GM18507 (cell line): ENCODE measurements around the gene XBP1.
"Not testable (repeated sequence)": the region's sequence is repeated elsewhere in the genome, so short reads cannot be mapped to it uniquely, and the experiment has no call there.

Experiments used
- DNase-seq: peaks from one replicate; pipeline ENCODE4 v3.0.0; 2011; ENCODE audit warnings: low read depth; ENCODE audit not compliant: insufficient read length; ENCODE audit errors: extremely low spot score
- FAIRE-seq: peaks from 2 replicates; lab custom pipeline; 2011; peaks lifted over from hg19 to GRCh38; lab: Jason Lieb, UNC

Gene XBP1

DNA sequence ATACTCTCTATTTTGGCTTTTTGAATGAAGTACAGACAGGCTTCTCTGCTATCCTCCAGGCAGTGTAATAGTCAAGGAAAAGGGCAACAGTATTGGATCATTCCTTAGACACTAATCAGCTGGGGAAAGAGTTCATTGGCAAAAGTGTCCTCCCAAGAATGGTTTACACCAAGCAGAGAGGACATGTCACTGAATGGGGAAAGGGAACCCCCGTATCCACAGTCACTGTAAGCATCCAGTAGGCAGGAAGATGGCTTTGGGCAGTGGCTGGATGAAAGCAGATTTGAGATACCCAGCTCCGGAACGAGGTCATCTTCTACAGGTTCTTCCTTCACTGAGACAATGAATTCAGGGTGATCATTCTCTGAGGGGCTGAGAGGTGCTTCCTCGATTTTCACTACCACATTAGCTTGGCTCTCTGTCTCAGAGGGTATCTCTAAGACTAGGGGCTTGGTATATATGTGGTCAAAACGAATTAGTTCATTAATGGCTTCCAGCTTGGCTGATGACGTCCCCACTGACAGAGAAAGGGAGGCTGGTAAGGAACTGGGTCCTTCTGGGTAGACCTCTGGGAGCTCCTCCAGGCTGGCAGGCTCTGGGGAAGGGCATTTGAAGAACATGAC is 5.2 kb downstream of the XBP1 start:
- FAIRE-seq (no peak), DNase-seq (no peak)

DNA sequence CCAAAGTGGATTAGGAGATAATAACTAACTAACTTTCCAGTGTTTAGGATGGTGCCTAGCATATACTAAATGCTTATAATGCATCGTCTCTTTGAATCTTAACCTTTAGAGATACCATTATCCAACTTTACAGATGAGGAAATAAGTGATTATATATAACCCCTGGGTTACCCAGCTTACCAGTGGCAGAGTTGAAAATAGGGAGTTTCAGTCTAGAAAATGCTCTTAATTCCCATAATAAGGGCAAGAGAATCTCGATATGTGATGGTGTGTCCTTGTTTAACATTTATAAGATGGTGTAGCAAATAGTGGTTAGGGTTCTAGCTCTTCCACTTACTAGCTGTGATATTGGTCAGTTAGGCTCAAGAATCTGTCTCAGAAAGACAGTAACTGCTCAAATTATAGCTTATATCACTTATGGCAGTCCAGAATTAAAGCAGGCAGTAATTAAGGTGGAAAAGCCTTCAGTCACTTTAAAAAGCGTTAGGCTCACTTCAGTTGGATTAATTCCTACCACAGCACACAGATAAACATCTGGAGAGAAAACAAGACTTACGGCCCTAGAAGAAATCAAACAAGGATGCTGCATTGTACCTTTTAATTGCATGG is 6.3 kb downstream of the XBP1 start:
- DNase-seq (no peak), FAIRE-seq (no peak)

- FAIRE-seq (no peak), DNase-seq (no peak)
Measured at GRCh38 chr22:28792491-28793383, 7.6 kb downstream of the XBP1 start.

DNA sequence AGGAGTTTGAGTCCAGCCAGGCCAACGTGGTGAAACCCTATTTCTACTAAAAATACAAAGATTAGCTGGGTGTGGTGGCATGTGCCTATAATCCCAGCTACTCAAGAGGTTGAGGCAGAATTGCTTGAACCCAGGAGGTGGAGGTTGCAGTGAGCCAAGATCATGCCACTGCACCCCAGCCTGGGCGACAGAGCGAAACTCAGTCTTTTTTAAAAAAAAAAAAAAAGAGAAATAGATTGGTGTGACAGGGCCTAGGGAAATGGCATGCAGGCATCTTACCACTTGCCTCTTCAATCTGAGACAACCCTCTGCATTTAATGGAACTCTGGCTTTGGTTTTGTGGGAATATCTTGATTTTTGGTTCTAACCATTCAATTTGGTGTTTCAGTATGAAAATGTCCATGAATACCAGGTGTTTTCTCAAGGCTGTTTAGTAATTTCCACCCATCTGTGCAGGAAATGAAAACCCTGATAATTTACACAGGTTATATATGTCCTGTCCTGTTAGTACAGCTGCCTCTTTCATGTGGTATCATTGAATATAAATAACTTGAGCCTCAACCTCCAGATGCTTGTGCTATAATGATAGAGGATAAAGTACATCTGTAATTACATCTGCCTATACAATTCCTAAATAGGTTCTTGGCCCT is 8.4 kb downstream of the XBP1 start:
- DNase-seq (no peak), FAIRE-seq (peak; percentile 88)

DNA sequence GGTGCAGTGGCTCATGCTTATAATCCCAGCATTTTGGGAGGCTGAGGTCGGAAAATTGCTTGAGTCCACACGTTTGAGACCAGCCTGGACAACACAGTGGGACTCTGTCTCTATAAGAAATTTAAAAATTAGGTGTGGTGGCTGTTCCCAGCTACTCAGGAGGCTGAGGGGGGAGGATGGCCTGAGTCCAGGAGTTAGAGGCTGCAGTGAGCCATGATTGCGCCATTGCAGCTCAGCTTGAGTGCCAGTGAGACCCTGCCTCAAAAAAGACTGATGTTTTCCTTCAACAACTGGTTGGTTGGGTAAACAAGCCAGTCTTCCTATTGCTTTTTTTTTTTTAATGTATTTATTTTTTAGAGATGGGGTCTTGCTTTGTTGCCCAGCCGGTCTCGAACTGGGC is 9.2 kb downstream of the XBP1 start:
- DNase-seq, result no peak
- no peak for FAIRE-seq

DNA sequence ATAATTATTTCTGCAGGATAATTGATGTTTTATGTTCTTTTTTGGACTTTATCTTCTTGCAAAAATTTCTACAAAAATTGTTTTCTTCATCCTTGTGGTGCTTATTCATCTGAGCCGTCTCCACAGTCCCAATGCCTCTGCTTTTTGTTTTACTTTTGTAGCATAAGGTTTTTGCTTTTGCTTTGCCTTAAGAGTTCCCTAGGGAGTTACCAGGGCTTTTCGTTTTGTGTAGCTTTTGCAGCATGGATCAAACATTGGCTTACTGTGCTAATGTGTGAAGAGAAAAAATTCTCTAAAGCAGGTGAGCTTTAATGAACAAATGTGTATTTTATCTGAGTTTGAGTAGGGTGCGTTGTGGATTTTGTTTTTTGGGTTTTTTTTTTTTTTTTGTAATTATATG is 11.8 kb downstream of the XBP1 start:
- DNase-seq (no peak), FAIRE-seq (no peak)

DNA sequence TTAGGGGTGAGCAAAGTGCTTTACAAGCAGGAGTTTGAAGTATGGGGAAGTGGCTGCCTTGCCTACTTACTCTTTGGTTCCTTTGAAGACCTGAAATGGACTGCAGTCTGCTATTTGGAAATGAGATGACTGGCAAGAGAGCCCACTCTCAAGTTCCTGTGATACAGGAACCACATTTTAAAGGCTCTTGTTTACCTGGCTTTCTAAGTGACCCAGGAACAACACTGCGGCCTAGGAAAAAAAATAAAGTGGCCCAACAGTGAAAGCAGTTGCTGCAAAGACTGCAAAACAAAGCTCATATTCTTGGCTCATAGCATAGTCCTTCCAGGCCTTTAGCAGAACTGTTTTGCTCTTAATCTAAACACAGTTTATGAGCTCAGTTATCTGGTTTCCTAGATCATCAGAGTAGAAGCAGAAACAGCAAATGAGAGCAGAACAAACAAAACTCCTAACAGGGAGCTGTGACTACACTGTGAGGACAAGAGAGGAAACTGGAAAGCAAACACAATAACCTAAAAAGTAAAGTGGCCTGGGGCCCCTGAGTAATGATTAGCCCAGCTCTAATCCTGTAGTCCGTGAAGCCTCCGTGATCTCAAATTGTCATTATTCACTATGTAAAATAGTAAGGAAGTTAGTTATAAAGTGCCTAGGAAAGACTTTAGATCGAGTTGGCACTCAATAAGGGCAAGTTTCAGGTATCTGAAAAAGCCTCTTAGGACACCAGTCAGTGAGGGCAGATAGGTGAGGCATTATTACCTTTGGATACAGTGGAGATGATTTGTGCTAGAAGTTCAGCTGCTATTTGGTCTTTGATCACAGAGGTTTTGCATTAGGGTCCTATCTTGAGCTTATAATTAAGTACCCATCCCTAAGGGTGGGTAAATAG is 16.3 kb downstream of the XBP1 start:
- FAIRE-seq (peak; percentile 18), DNase-seq (no peak)

DNA sequence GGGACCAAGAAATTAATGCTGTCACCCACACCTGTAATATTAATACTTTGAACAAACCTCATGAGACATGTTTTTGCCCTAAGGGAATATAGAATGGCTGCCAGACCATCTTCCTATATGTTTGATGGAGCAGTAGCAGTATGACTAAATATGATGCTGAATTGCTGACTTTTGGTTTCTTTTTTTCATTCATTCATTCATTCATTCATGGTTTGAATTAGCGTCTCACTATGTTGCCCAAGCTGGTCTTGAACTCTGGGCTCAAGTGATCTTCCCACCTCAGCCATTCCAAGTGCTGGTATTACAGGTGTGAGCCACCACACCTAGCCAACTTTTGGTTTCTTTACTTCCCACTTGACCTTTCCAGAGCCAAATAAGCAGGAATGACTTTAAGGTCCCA is 20.1 kb downstream of the XBP1 start:
- DNase-seq, result no peak
- FAIRE-seq, result no peak

DNA sequence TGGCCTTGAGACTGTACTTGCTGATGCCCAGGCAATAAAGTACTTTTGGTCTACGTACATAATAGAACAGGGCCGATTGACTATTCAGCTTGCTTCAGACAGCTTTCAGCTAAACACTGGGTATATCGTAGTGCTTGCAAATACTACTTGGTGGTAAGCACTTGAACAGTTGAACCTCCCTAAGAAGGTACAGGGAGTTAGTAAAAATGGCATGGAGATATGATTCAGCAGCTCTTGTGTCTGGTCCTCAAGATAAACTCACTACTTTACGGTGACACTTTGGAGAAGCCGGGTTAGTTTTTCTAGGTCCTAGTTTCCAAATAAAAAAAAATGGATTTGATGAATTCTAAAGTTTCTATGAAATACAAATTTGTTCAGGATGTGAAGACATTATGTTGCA is 20.5 kb downstream of the XBP1 start:
- FAIRE-seq, result no peak
- no peak for DNase-seq

DNA sequence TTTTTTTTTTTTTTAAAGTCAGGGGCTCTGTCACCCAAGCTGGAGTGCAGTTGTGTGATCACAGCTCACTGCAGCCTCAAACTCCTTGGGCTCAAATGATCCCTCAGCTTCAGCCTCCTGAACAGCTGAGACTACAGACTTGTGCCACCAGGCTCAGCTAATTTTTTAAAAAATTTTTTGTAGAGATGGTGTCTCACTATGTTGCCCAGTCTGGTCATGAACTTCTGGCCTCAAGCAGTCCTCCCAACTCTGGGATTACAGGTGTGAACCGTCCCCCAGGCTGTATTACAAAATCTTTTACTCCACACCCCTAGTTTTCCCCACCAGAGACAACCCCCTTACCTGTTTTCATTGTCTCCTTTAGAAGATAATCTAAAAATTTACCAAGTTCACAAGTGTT is 26.0 kb downstream of the XBP1 start:
- DNase-seq (no peak), FAIRE-seq (no peak)

DNA sequence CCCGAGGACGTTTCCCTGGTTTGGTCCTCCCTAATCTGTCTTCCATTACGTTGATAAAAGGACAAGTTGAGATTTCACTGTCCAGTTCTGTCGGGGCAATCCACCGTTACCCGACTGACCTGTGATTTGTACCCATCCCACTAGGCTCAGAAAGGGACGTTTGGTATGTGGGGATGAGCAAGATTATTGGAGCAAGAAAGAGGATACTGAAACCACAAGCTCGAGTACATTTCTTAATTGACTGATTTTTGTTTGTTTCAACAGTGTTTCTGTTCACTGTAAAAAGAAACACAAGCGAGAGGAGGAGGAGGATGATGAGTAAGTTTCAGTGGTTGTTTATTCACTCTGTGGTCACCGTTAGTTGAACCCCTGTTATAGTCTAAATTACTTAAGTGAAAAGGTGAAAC is 26.9 kb downstream of the XBP1 start:
- FAIRE-seq (peak; percentile 87), DNase-seq (peak; percentile 23)

- DNase-seq, result peak; percentile 86
- FAIRE-seq, result peak; percentile 96
Measured at GRCh38 chr22:28772633-28773460, 27.5 kb downstream of the XBP1 start, which contains the start of gene CCDC117. Gene CCDC117, plus strand, starts transcription at chr22:28772695. Its CDS starts 155 bp downstream, at chr22:28772850.

DNA sequence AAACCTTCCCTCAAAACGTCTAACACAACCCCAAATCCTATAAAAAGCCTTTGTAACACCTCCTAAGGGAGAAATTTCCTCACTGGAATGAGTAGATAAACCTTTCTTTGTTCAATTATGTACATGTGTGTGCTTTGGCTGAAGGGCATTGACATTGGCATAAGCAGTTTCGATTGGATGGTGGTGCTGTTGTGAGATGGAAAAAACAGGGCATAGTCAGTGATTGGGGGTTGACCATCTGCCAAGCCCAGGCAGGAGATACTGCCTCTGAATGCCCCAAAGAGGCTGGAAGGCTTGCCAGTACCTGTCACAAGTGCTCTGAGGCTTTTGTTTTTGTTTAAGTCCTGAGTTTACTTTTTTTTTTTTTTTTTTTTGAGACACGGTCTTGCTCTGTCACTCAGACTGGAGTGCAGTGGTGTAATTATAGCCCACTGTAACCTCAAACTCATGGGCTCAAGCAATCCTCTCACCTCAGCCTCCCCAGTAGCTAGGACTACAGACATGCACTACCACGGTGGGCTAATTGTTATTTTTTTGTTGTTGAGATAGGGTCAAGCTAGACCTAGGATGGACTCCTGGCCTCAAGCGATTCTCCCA is 29.1 kb downstream of the XBP1 start:
- DNase-seq (no peak), FAIRE-seq (no peak)

GRCh38 chr22:28769394-28770085 is 30.8 kb downstream of the XBP1 start:
- FAIRE-seq, result no peak
- DNase-seq, result no peak

- FAIRE-seq (no peak), DNase-seq (no peak)
Measured at GRCh38 chr22:28768701-28769393, 31.5 kb downstream of the XBP1 start.

GRCh38 chr22:28766628-28767027 is 33.7 kb downstream of the XBP1 start:
- FAIRE-seq (no peak), DNase-seq (no peak)

DNA sequence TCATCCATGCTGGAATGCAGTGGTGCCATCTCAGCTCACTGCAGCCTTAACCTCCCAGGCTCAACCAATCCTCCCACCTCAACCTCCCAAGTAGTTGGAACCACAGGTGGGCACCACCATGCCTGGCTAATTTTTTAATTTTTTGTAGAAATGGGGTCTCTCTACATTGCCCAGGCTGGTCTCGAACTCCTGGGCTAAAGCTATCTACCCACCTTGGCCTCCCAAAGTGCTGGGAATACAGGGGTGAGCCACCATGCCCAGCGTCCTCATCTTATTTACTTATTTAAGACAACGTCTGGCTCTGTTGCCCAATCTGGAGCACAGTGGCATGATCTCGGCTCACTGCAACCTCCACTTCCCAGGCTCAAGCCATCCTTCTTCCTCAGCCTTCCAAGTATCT is 38.4 kb downstream of the XBP1 start:
- not testable (repeated sequence) for FAIRE-seq, DNase-seq
